ENCODE measurements around the gene PIK3C2A.

Gene PIK3C2A

DNA sequence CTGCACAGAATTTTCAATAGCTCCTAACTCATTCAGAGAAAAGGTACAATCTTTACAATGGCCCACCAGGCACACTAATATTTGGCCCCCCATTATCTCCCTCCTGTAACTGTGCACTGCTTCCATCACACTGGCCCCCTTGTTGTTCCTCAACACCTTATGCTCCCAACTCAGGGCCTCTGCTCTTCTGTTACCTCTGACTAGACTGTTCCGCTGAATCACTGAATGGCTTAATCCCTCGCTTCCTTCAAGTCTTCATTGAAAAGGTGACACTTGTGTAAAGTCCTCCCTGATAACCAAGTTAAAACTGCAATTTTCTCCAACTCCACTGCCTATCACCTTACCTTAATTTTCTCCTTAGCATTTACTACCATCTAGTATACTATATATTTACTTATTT, 21.8 kb downstream of the PIK3C2A start:
- no peak for ATAC-seq
- Mint-ChIP-seq H3K4me1 (peaks cover 12% of the 10 kb centered on the region), H3K4me3 (no peak overlapping the region), H3K27ac (no peak overlapping the region), H3K36me3 (peaks cover 18% of the 10 kb centered on the region), H3K27me3 (no peaks in the 10 kb centered on the region), H3K9me3 (no peaks in the 10 kb centered on the region)

- ATAC-seq: no peak
- Mint-ChIP-seq H3K9me3 (no peaks in the 10 kb centered on the region), H3K4me1 (peaks cover 12% of the 10 kb centered on the region), H3K36me3 (peaks cover 12% of the 10 kb centered on the region), H3K4me3 (no peak overlapping the region), H3K27me3 (no peaks in the 10 kb centered on the region), H3K27ac (no peak overlapping the region)
These were observed 22.8 kb downstream of the PIK3C2A start for GRCh38 chr11:17184882-17185587.

GRCh38 chr11:17183836-17184235, 23.9 kb downstream of the PIK3C2A start:
- Mint-ChIP-seq H3K27ac (no peak overlapping the region), H3K4me3 (no peak overlapping the region), H3K36me3 (peaks cover 12% of the 10 kb centered on the region), H3K4me1 (peaks cover 12% of the 10 kb centered on the region), H3K27me3 (no peaks in the 10 kb centered on the region), H3K9me3 (no peaks in the 10 kb centered on the region)
- no peak for ATAC-seq

GRCh38 chr11:17179970-17180369, 27.8 kb downstream of the PIK3C2A start:
- Mint-ChIP-seq H3K27me3 (no peaks in the 10 kb centered on the region), H3K27ac (no peak overlapping the region), H3K4me1 (no peaks in the 10 kb centered on the region), H3K36me3 (no peaks in the 10 kb centered on the region), H3K9me3 (no peaks in the 10 kb centered on the region), H3K4me3 (no peak overlapping the region)
- no peak for ATAC-seq

GRCh38 chr11:17173332-17173731, 34.5 kb downstream of the PIK3C2A start:
- Mint-ChIP-seq H3K27ac (no peak overlapping the region), H3K4me1 (peaks cover 8% of the 10 kb centered on the region), H3K27me3 (no peaks in the 10 kb centered on the region), H3K9me3 (no peaks in the 10 kb centered on the region), H3K4me3 (no peak overlapping the region), H3K36me3 (peaks cover 22% of the 10 kb centered on the region)
- no peak for ATAC-seq

DNA sequence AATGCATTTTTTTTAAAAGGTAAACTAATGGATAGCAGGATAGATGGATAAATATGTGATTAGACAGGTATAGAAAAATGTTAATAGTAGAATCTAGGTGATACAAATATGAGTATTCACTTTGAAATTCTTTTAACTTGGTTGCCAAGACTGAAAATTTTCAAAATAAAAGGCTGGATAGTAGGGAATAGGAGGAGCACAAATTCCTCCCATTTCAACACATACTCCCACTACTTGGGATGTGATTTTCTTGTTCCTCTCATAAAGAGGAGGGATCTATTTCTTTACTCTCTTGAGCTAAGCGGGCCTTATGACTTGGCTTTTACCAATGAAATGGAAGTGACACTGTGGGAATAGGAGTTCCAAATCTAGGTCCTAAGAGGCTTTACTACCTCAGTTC, 35.9 kb downstream of the PIK3C2A start:
- Mint-ChIP-seq H3K27ac (no peak overlapping the region), H3K9me3 (no peaks in the 10 kb centered on the region), H3K4me3 (no peak overlapping the region), H3K4me1 (peaks cover 8% of the 10 kb centered on the region), H3K27me3 (no peaks in the 10 kb centered on the region), H3K36me3 (peaks cover 36% of the 10 kb centered on the region)
- ATAC-seq: no peak

DNA sequence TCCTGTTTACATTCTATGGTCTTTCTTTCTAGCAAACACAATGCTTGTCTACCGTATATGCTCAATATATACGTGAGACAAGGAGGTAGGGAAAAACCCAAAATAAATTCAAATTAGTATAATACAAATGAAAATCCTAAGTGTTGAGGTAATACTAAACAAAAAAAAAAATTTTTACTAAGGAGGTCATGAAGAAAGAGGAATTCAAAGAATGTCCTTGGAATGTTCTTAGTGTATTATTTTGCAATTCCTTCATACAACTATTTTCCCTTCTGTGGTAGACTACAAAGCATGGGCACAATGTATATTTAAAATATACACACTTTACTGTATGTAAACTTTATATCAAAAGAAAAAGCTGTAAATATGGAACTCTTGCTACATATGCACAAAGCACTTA, 36.4 kb downstream of the PIK3C2A start:
- Mint-ChIP-seq H3K36me3 (peaks cover 36% of the 10 kb centered on the region), H3K4me3 (no peak overlapping the region), H3K9me3 (no peaks in the 10 kb centered on the region), H3K27ac (no peak overlapping the region), H3K4me1 (peaks cover 8% of the 10 kb centered on the region), H3K27me3 (no peaks in the 10 kb centered on the region)
- ATAC-seq: no peak

DNA sequence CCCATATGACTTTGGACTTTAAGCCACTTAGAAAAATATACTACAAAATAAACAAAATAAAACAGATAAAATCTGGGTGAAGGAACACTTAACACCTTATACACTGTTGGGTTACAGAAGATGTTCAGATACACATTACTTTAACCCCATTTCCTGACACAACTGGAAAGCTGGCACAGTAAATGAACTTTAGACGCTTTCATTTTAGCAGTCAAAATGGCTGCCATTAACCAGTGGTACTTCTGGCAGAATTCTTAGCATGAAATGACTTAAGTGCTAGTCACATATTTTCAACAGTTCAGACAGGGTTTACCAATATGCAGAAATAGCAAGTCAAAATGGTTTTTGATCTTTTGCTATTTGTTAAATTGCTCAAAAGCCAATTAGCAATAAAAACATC, 37.9 kb downstream of the PIK3C2A start:
- no peak for ATAC-seq
- Mint-ChIP-seq H3K4me1 (peaks cover 15% of the 10 kb centered on the region), H3K36me3 (peaks cover 36% of the 10 kb centered on the region), H3K27ac (no peak overlapping the region), H3K4me3 (no peak overlapping the region), H3K9me3 (no peaks in the 10 kb centered on the region), H3K27me3 (no peaks in the 10 kb centered on the region)

DNA sequence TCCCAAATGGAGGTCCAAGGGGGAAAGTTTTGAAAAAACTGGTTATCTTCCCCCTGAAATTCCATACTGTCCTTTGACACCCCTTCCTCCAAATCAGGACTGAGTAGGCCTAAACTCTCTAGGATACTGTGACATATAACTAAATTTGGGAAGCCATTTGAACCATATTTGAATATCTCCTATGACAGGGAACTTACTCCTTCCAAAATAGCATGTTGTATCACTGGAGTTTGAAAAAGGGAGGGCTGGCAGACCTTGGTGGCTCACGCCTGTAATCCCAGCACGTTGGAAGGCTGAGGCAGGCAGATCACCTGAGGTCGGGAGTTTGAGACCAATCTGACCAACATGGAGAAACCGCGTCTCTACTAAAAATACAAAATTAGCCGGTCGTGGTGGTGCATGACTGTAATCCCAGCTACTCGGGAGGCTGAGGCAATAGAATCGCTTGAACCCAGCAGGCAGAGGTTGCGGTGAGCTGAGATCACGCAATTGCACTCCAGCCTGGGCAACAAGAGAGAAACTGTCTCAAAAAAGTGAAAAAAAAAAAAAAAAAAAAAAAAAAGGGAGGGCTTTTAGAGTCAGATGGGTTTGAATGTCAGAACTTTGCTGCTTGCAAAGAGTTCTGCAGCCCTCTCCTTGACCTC, 42.4 kb downstream of the PIK3C2A start:
- Mint-ChIP-seq H3K36me3 (peaks cover 35% of the 10 kb centered on the region), H3K4me1 (peaks cover 49% of the 10 kb centered on the region)

DNA sequence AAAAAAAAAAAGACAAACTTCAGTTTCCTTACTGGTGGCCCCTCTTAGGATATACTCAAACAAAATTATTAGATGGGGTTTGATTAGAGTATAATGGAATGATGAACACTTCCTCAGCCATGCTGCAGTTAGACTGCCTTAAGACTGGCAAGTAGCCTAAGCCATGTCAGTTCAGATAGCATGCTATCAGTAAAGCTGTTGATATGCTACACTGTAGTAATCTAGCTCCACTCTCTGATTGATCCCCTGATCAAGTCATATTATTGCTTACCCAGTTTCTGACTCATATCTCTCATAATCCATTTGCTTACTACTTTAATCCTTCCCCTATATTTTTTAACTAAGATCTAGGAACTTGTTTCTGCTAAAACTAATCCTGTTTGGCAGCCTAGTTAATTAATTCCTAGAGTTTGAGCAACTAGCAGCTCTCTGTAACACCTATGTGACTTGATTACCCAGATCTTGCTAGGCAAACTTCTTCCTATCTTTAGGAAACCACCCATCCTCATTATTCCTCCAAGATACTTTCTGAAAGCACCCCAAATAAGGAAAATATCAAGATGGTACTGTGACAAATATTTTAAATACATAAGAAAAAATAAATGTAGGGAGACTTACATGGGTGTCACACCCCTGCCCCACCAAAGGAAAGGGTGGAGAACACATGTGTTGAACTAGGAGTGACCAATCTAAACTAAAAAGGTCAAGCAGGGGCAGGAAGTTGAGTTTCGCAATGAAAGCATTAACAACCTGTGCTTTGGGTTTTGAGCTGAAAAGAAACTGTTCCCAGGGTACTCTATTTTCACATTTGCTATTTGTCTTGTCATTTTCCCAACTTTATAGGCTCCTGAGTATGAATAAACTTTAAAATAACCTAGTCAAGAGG, 43.2 kb downstream of the PIK3C2A start:
- Mint-ChIP-seq H3K27me3 (no peaks in the 10 kb centered on the region), H3K9me3 (no peaks in the 10 kb centered on the region), H3K36me3 (peaks cover 41% of the 10 kb centered on the region), H3K4me3 (no peak overlapping the region), H3K4me1 (peaks cover 55% of the 10 kb centered on the region), H3K27ac (no peak overlapping the region)
- no peak for ATAC-seq

More for the DNA sequence above, 42.4 kb downstream of the PIK3C2A start:
- H3K27ac Mint-ChIP-seq: no peak overlapping the region
- H3K4me3 Mint-ChIP-seq: no peak overlapping the region
- no peaks in the 10 kb centered on the region for H3K9me3 Mint-ChIP-seq
- ATAC-seq: no peak
- no peaks in the 10 kb centered on the region for H3K27me3 Mint-ChIP-seq

DNA sequence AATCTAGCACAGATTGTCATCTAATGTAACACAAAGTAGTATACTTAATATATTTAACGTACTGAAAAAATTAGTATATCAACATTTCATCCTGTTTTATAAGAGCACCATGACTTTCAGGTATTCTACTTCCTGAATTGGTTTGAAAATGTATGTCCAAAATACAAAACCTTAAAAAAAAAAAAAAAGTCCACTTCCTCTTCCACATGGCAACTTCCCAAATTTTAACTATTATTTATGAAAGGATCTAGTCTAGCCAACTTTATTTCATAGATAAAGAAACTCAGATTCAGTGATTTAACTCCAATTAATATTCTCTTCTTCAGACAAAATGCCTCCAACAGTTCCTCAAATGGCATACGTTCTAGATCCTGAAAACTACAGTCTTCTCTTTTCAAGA, 44.0 kb downstream of the PIK3C2A start:
- Mint-ChIP-seq H3K4me1 (peaks cover 61% of the 10 kb centered on the region), H3K9me3 (no peaks in the 10 kb centered on the region), H3K27ac (peak overlapping the region; percentile 46)

DNA sequence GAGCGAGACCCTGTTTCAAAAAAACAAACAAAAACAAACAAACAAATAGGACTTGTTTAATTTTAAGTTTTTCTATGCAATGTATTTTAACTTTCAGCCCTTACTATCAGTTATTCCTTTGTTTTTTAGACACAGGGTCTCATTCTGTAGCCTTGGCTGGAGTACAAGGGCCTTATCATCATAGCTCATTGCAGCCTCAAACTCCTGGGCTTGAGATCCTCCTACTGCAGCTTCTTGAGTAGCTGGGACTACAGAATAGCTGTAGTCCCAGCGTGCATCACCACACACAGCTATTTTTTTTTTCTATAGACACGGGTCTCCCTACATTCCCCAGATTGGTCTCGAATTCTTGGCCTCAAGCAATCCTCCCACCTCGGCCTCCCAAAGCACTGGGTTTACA, 44.5 kb downstream of the PIK3C2A start:
- no peak overlapping the region for H3K4me3 Mint-ChIP-seq
- peaks cover 61% of the 10 kb centered on the region for H3K4me1 Mint-ChIP-seq
- peaks cover 39% of the 10 kb centered on the region for H3K36me3 Mint-ChIP-seq
- H3K27ac Mint-ChIP-seq: peak overlapping the region; percentile 46
- H3K27me3 Mint-ChIP-seq: no peaks in the 10 kb centered on the region
- no peaks in the 10 kb centered on the region for H3K9me3 Mint-ChIP-seq
- no peak for ATAC-seq

More for the DNA sequence above, 44.0 kb downstream of the PIK3C2A start:
- no peak for ATAC-seq
- Mint-ChIP-seq H3K27me3 (no peaks in the 10 kb centered on the region), H3K36me3 (peaks cover 43% of the 10 kb centered on the region), H3K4me3 (no peak overlapping the region)

DNA sequence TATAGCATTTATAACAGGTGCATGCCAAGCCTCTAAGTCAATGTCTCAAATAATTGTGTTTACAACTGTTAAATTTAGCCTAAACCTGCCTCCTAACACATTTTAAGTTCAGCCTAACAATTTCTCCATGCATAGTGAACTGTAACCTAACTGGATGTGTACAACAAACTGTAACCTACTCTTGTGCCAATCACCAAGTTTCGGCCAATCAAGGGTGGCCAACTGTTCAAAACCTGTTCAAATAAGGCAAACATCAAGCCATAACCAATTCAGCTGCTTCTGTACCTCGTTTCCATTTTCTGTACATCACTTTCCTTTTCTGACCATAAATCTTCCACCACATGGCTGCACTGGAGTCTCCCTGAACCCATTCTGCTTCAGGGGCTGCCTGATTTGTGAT, 45.4 kb downstream of the PIK3C2A start:
- Mint-ChIP-seq H3K36me3 (peaks cover 34% of the 10 kb centered on the region), H3K27me3 (no peaks in the 10 kb centered on the region), H3K27ac (peak overlapping the region; percentile 50), H3K4me1 (peaks cover 61% of the 10 kb centered on the region), H3K9me3 (no peaks in the 10 kb centered on the region), H3K4me3 (no peak overlapping the region)
- ATAC-seq: no peak

DNA sequence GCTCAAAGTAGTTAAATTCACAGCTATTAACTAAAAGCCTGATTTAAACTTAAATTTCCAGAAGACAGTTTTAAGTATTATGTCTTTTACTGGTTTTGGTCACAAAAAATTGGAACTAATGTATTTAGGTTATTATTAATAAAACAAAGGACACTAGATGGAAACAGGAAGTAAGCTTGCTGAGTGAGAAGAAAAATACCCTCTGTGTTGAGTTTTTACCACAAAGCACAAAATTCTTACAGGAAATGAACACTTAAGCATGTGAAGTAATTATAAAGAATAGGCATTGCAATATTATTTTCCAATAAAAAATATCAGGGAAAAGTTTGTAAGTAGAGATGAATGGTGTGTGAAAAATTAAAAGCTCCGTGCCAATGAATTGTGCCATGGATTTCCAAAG, 46.3 kb downstream of the PIK3C2A start:
- H3K36me3 Mint-ChIP-seq: peaks cover 30% of the 10 kb centered on the region
- no peak for ATAC-seq
- no peaks in the 10 kb centered on the region for H3K9me3 Mint-ChIP-seq
- peak overlapping the region; percentile 50 for H3K27ac Mint-ChIP-seq
- H3K27me3 Mint-ChIP-seq: no peaks in the 10 kb centered on the region
- peaks cover 61% of the 10 kb centered on the region for H3K4me1 Mint-ChIP-seq
- H3K4me3 Mint-ChIP-seq: no peak overlapping the region

- Mint-ChIP-seq H3K27me3 (no peaks in the 10 kb centered on the region), H3K4me1 (peaks cover 56% of the 10 kb centered on the region)
These were observed 48.3 kb downstream of the PIK3C2A start for GRCh38 chr11:17159441-17159840.

More at GRCh38 chr11:17159441-17159840, 48.3 kb downstream of the PIK3C2A start:
- no peak for ATAC-seq
- H3K4me3 Mint-ChIP-seq: no peak overlapping the region
- H3K36me3 Mint-ChIP-seq: peaks cover 33% of the 10 kb centered on the region
- no peak overlapping the region for H3K27ac Mint-ChIP-seq
- H3K9me3 Mint-ChIP-seq: no peaks in the 10 kb centered on the region

All from stimulated activated memory B cell treated with anti-CD40 and anti-IgM and Interleukin-4, amounts not matched to agents 10 μg/mL and 1 μg/mL and 100 μg/mL, for 72 hours (primary cell).